Progenitor cell of endocrine pancreas (in vitro differentiated cells): Measurements from ENCODE around the gene NOS1AP. TPM values are rescaled to one million over a fixed set of nuclear protein-coding genes. Genes with fewer than 3 reads are reported as not detected.

ENCODE experiments used
- DNase-seq: peaks from one replicate; pipeline ENCODE4 v3.0.0; 2021; ENCODE audit warnings: low spot score; ENCODE audit not compliant: unreplicated experiment
- H3K27ac Mint-ChIP-seq: 2 replicates; pipeline ENCODE4 v1.8.0; 2021; ENCODE audit warnings: mild to moderate bottlenecking, moderate library complexity, mixed read lengths
- H3K27me3 Mint-ChIP-seq: 2 replicates; pipeline ENCODE4 v1.8.0; 2021; ENCODE audit warnings: mixed read lengths
- H3K36me3 Mint-ChIP-seq: 2 replicates; pipeline ENCODE4 v1.8.0; 2022; ENCODE audit warnings: mixed read lengths; ENCODE audit not compliant: insufficient read depth
- H3K4me1 Mint-ChIP-seq: 2 replicates; pipeline ENCODE4 v1.8.0; 2021; ENCODE audit warnings: low read depth, mixed read lengths
- H3K4me3 Mint-ChIP-seq: 2 replicates; pipeline ENCODE4 v1.8.0; 2021; ENCODE audit warnings: low read depth, mild to moderate bottlenecking, moderate library complexity, mixed read lengths
- H3K9me3 Mint-ChIP-seq: 2 replicates; pipeline ENCODE4 v1.8.0; 2021; ENCODE audit warnings: low read depth, mixed read lengths
- total RNA-seq: library from RNA; stranded (reverse); gene quantifications from 2 replicates; pipeline ENCODE4 v1.2.1, GENCODE V29; 2021
- TF ChIP-seq, protein P1 (sequence below): fragments of 200-600 bp; sonication (generic); IDR thresholded peaks from one replicate; pipeline ENCODE4 v1.5.0; 2021; ENCODE audit warnings: antibody characterized with exemption, mild to moderate bottlenecking; ENCODE audit not compliant: unreplicated experiment

Gene NOS1AP
- total RNA-seq, 1 donor from 2014 or later = 5.6 TPM

DNA sequence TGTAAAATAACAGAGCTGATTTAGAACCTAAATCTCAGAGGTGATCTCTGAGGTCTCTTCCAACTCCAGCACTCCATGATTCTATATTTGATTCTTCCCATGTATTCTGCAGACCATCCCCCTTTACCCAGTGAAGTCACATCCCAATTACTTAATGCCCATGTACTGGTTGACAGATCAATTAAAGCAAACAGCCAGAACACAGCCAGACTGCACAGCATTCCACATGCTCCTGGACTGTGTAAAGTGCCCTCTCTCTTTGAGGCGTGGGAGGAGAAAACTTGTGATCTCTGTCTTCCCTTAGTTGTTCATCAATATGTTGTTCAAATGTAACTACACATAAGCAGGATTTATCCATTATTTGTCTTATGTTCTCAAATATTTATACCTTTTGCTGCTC lies 18.1 kb downstream of the NOS1AP start:
- no peaks in the 10 kb centered on the region for H3K27me3 Mint-ChIP-seq
- peaks cover 2% of the 10 kb centered on the region for H3K9me3 Mint-ChIP-seq
- no peak overlapping the region for H3K27ac Mint-ChIP-seq
- peaks cover 11% of the 10 kb centered on the region for H3K4me1 Mint-ChIP-seq
- H3K36me3 Mint-ChIP-seq = peaks cover 2% of the 10 kb centered on the region
- TF ChIP-seq, protein P1, sequence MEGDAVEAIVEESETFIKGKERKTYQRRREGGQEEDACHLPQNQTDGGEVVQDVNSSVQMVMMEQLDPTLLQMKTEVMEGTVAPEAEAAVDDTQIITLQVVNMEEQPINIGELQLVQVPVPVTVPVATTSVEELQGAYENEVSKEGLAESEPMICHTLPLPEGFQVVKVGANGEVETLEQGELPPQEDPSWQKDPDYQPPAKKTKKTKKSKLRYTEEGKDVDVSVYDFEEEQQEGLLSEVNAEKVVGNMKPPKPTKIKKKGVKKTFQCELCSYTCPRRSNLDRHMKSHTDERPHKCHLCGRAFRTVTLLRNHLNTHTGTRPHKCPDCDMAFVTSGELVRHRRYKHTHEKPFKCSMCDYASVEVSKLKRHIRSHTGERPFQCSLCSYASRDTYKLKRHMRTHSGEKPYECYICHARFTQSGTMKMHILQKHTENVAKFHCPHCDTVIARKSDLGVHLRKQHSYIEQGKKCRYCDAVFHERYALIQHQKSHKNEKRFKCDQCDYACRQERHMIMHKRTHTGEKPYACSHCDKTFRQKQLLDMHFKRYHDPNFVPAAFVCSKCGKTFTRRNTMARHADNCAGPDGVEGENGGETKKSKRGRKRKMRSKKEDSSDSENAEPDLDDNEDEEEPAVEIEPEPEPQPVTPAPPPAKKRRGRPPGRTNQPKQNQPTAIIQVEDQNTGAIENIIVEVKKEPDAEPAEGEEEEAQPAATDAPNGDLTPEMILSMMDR = no peak
- no peak overlapping the region for H3K4me3 Mint-ChIP-seq
- DNase-seq = no peak

DNA sequence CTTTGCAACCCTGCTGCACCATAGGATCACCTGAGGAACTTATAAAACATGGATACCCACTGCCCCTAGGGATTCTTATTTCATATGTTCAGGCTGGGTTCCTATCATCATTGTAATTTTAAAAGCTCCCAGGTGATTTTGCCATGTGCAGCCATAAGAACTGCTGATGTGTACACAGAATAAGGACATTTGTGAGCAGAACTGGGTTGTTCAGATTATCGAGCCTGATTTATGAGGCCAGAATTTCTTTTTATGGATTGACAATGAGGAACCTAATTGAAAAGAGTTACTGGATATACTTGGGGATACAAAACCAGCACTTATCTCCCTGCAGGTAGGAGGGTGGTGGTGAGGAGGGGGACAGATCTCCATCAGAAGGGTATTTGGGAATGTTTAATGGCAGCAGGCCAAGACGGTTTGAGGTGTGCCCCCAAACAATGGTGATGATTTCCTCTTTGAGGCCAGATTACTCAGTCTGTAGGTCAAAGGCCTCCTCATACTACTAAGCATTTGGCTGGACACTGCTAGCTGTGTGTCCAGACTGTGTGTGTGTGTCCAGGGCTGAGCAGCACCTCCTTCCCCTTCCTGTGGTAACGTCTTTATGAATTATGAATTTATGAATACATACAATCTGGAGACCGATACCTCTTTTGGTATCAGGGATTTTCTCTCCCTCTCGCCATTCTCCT lies 18.9 kb downstream of the NOS1AP start:
- Mint-ChIP-seq H3K4me3 (no peak overlapping the region), H3K27me3 (no peaks in the 10 kb centered on the region), H3K36me3 (peaks cover 2% of the 10 kb centered on the region), H3K27ac (no peak overlapping the region), H3K9me3 (peaks cover 2% of the 10 kb centered on the region), H3K4me1 (peaks cover 11% of the 10 kb centered on the region)
- DNase-seq = no peak
- TF ChIP-seq, protein P1 = no peak

DNA sequence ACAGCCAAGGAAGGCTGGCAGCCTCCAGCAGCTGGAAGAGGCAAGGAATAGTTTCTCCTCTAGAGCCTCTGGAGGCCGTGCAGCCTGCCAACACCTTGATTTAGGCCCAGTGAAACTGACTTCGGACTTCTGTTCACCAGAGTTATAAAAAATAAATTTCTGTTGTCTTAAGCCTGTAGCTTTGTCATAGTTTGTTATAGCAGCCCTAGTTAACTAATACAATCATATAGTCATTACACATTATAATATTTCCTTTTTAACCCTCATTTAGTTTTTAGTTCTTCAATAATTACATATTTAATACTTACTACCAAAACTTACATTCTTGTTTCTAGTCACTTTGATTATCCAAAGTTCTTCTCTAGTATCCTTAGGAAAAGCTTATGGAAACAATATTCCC lies 20.3 kb downstream of the NOS1AP start:
- H3K27me3 Mint-ChIP-seq = no peaks in the 10 kb centered on the region
- TF ChIP-seq, protein P1 = no peak
- no peak for DNase-seq
- no peaks in the 10 kb centered on the region for H3K9me3 Mint-ChIP-seq
- no peaks in the 10 kb centered on the region for H3K36me3 Mint-ChIP-seq
- H3K4me1 Mint-ChIP-seq = peaks cover 11% of the 10 kb centered on the region
- no peak overlapping the region for H3K4me3 Mint-ChIP-seq
- no peak overlapping the region for H3K27ac Mint-ChIP-seq

DNA sequence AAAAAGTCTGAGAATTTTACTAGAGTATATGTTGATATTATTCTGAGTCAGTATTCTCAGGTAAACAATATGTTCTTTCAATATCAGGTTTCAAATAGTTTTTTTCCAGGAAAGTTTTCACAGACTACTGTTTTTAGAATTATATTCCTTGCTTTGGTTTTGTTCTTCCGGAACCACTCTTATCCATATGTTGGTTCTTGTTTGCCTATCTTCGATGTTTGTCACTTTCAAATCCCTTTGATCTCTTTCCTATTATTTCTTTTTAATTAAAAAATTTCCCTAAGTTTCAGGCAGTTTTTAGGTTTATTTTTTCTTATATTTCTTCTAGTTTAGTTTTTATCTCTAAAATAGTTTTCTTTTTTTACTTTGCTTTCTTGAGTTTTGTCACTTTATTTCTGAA lies 20.9 kb downstream of the NOS1AP start:
- Mint-ChIP-seq H3K4me1 (peaks cover 11% of the 10 kb centered on the region), H3K27me3 (no peaks in the 10 kb centered on the region), H3K9me3 (no peaks in the 10 kb centered on the region), H3K27ac (no peak overlapping the region), H3K4me3 (no peak overlapping the region), H3K36me3 (no peaks in the 10 kb centered on the region)
- TF ChIP-seq, protein P1 = no peak
- no peak for DNase-seq

DNA sequence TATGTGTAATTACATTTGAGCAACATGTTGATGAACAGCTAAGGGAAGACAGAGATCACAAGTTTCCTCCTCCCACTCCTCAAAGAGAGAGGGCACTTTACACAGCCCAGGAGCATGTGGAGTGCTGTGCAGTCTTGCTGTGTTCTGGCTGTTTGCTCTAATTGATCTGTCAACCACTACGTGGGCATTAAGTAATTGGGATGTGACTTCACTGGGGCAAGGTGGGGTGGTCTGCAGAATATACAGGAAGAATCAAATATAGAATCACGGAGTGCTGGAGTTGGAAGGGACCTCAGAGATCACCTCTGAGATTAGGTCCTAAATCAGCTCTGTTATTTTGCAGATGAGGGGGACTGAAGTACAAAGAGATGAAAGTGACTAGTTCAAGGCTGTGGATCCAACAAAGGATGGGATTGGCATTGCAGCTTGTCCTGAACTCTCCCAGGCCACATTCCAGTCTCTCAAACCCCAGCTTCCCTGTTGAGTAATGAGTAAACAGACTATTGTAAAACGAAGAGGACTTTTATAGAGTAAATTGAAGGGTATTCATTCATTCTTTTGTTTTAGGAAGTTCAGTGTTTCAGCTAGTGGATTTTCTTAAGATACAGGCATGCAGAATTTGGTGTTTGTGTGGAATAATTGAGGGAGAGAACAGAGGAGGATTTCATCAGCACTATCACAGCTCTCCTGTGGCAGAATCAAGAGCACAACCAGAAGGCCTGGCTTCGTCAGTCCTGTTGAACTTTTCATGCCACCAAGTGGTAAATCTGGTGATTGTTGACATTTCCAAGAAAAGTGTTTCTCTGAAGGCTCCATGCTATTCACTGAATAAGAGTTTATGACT lies 22.4 kb downstream of the NOS1AP start:
- no peaks in the 10 kb centered on the region for H3K36me3 Mint-ChIP-seq
- peak overlapping the region; percentile 63 for H3K27ac Mint-ChIP-seq
- H3K9me3 Mint-ChIP-seq = no peaks in the 10 kb centered on the region
- H3K4me3 Mint-ChIP-seq = no peak overlapping the region
- no peak for DNase-seq
- TF ChIP-seq, protein P1 = no peak
- H3K27me3 Mint-ChIP-seq = no peaks in the 10 kb centered on the region
- peaks cover 11% of the 10 kb centered on the region for H3K4me1 Mint-ChIP-seq
